ENCODE results near the gene YIF1B. TPM values are rescaled to one million over a fixed set of nuclear protein-coding genes. Genes with fewer than 3 reads are reported as not detected.

The YIF1B gene
- total and polyA plus RNA-seq, 9 of the 15 experiments (the other 6 are each of a cell fraction or from before 2014, with no cell fraction given): 8.5 to 586 (median 323) TPM

- FAIRE-seq (no peak), ATAC-seq (no peak), DNase-seq (ENCODE audit: extremely low read depth in 1 of 4, low spot score in 3 of 4) (no peak)
- BruUV-seq (replicated peaks): no TSS peak
- in situ Hi-C loops (cut with MboI): no loop called here
- H3K4me1 ChIP-seq (replicated peaks in 1 of 2; ENCODE audit: control insufficient read depth in 2 of 2, insufficient read depth in 2 of 2, low read length in 2 of 2): peaks cover 10 to 26% of the 10 kb centered on the region in 2 experiments; a peak in 4 of 5 replicates
- no peaks in the 10 kb centered on the region for H3K9me3 ChIP-seq (replicated peaks; ENCODE audit: control insufficient read depth, insufficient read depth, low read depth, low read length)
- no peaks in the 10 kb centered on the region for H3K79me2 ChIP-seq (ENCODE audit: control insufficient read depth, insufficient read depth, low read length)
- intact Hi-C loops (cut with micrococcal nuclease): no loop called here
- no peak for TF ChIP-seq ZBTB40 (IDR thresholded peaks at IDR 0.05)
- TF ChIP-seq ZBTB40 (CRISPR knock-in tag; IDR thresholded peaks at IDR 0.05): no peak
- TF ChIP-seq NFIC (IDR thresholded peaks at IDR 0.05): peak; percentile 88
- no peak for TF ChIP-seq NR1H2 (CRISPR knock-in tag; IDR thresholded peaks at IDR 0.05)
- no peak for TF ChIP-seq RREB1 (CRISPR knock-in tag; IDR thresholded peaks at IDR 0.05)
- H3K9ac ChIP-seq (ENCODE audit: insufficient read depth in 1 of 2, low read depth in 2 of 2, low read length in 2 of 2): peak overlapping the region in 1 of 2 experiments; percentile 1; a peak in 1 of 4 replicates
- H3K27ac ChIP-seq (ENCODE audit: extremely low read depth, low read depth, low read length): no peak overlapping the region
- peaks cover 24 to 33% of the 10 kb centered on the region in 2 experiments for H3K27me3 ChIP-seq (ENCODE audit: control insufficient read depth in 2 of 2, insufficient read depth in 2 of 2, low read length in 2 of 2)
- no peak overlapping the region for H3K4me3 ChIP-seq
- no peaks in the 10 kb centered on the region for H3K9me1 ChIP-seq (ENCODE audit: control insufficient read depth, insufficient read depth, low read length)
- ChIA-PET CTCF (ENCODE audit: low intra/inter-chr PET ratio) (no interaction called here), POLR2A (interaction anchor here (0.5 to 1.6 kb wide), 5 partner anchors 13 to 189 kb away, joined by 3 to 5 read pairs (median 4); no protein-coding TSS in a partner anchor)
- no peak overlapping the region for H2AFZ ChIP-seq (ENCODE audit: low read depth, low read length)
- peaks cover 10% of the 10 kb centered on the region; the same call in 1 of the 2 replicates for H4K20me1 ChIP-seq (replicated peaks; ENCODE audit: control insufficient read depth, insufficient read depth, low read length)
- H3K4me2 ChIP-seq (ENCODE audit: insufficient read depth, low read length): no peak overlapping the region
- WGBS (ENCODE audit: insufficient coverage, low coverage, missing lambda C conversion rate): 19% methylated on average over 12 of the region's 18 CpGs
- H3K36me3 ChIP-seq (ENCODE audit: control insufficient read depth, insufficient read depth, low read length): no peaks in the 10 kb centered on the region
Measured at GRCh38 chr19:38359242-38360021, 43.7 kb upstream of the YIF1B start.

Data from K562 (cell line).